OCI-LY3 (cell line): ENCODE data around the gene GPX7.

Source experiments
- EZH2phosphoT487 ChIP-seq: fragments of 200-600 bp; shearing (Covaris generic); IDR thresholded peaks from 2 replicates; pipeline ENCODE4 v1.6.1; 2018; ENCODE audit warnings: antibody characterized with exemption, mixed run types, low read depth
- TF ChIP-seq, protein P1 (sequence below): fragments of 200-600, 300-600 bp; sonication (generic); IDR thresholded peaks from 2 replicates; pipeline ENCODE4 v1.5.1; 2014; ENCODE audit warnings: antibody characterized with exemption, low read length, low read depth

DNA sequence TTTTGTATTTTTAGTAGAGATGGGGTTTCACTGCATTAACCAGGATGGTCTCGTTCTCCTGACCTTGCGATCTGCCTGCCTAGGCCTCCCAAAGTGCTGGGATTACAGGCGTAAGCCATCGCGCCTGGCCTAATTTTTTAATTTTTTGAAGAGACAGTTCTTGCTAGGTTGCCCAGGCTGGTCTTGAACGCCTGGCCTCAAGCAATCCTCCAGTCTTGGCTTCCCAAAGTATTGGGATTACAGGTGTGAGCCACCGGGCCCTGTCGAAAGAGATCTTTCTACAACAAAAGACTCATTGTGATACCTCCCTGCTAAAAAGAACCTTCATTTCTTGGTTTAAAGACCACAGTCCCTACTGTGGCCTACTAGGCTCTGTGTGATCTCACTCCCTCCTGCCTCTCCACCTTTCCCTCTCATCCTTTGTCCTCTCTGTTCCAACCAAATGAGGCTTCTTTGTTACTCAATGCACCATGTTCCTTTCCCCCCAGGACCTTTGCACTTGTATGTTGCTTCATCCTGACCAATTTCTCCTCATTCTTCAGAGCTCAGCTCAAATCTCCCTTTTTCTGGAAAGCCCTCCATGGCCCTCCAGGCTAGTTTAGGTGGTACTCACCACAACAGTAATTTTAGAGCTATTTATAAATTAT lies 1.5 kb upstream of the GPX7 start:
- TF ChIP-seq, protein P1, sequence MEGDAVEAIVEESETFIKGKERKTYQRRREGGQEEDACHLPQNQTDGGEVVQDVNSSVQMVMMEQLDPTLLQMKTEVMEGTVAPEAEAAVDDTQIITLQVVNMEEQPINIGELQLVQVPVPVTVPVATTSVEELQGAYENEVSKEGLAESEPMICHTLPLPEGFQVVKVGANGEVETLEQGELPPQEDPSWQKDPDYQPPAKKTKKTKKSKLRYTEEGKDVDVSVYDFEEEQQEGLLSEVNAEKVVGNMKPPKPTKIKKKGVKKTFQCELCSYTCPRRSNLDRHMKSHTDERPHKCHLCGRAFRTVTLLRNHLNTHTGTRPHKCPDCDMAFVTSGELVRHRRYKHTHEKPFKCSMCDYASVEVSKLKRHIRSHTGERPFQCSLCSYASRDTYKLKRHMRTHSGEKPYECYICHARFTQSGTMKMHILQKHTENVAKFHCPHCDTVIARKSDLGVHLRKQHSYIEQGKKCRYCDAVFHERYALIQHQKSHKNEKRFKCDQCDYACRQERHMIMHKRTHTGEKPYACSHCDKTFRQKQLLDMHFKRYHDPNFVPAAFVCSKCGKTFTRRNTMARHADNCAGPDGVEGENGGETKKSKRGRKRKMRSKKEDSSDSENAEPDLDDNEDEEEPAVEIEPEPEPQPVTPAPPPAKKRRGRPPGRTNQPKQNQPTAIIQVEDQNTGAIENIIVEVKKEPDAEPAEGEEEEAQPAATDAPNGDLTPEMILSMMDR, result no peak
- no peak for TF ChIP-seq EZH2phosphoT487
